CD4-positive, alpha-beta T cell treated with Interleukin-15 for 1 hour (primary cell): ENCODE data around the gene PLA2G4B.

ENCODE experiments used
- DNase-seq: peaks from one replicate; pipeline ENCODE4 v3.0.0-alpha.2; 2020

Gene PLA2G4B

DNA sequence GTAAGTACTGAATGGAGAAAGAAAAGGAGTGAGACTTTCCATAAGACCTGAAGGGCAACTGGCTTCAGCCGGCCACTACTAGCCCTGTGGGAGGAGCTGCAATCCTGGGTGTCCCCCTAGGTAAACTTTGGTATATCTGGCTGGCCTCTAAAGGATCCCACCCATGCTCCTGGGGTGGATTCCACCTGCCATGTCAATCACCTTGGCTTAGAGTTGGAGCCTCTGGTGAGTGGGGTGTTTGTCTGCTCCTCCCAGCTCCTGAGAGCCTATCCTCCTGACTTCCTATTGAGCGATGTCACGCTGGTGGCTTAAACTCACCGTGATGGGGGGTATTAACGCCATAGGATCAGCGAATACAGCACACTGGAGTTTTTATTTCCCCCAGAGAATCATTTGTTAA lies 52.6 kb downstream of the PLA2G4B start:
- DNase-seq: no peak

DNA sequence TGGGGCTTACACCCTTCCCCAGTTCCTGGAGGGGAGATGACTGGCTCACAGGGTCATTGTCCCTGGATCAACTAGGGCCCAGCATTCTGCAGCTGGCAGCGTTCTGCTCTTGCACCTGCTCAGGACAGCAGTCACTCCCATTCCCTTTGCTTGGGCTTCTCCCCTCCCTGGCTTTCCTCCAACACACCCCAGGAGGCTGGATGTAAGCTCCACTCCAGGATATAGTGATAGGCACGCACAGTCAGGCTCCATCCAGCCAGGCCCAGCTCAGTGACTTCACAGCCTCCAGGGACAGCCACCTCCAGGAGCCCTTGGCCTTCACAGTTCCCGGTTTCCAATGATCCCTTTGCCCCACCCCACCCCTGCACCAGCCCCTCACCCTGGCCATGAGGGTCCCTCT lies 53.3 kb downstream of the PLA2G4B start:
- no peak for DNase-seq

DNA sequence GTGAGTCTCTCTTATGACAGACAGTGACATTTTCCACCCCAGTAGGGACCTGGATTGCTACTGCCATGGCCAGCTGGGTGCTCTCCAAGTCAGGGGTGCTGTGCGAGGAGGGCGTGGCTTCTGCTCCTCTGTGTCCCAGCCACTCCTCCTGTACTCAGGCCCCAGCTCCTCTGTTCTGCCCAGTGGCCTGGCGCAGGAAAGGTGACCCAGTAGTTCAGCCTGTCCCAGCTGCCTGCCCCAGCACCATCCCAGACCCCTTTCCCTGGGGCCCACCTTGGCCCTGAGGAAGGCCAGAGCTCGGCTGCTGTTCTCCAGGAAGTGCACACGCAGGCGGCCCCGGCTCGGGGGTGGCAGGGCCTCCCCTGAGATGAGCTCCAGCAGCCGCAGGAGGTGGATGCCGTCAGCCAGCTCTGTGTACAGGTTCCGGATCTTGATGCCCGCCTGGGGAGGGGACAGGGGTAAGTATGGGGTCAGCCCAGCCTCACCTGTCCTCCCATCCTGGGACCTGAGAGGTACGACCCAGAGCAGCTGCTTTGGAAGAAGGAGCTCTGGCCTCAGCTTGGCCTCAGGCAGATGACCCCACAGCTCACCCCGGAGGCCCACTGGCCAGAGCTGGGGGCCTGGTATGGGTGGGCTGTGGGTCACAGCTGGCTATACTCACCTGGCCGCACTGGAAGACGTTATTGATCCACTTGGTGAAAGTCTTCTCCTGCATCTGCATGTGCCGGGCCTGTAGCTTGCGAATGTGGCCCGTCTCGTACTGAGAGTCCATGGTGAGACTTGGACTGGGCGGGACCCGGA lies 54.2 kb downstream of the PLA2G4B start:
- DNase-seq: no peak

DNA sequence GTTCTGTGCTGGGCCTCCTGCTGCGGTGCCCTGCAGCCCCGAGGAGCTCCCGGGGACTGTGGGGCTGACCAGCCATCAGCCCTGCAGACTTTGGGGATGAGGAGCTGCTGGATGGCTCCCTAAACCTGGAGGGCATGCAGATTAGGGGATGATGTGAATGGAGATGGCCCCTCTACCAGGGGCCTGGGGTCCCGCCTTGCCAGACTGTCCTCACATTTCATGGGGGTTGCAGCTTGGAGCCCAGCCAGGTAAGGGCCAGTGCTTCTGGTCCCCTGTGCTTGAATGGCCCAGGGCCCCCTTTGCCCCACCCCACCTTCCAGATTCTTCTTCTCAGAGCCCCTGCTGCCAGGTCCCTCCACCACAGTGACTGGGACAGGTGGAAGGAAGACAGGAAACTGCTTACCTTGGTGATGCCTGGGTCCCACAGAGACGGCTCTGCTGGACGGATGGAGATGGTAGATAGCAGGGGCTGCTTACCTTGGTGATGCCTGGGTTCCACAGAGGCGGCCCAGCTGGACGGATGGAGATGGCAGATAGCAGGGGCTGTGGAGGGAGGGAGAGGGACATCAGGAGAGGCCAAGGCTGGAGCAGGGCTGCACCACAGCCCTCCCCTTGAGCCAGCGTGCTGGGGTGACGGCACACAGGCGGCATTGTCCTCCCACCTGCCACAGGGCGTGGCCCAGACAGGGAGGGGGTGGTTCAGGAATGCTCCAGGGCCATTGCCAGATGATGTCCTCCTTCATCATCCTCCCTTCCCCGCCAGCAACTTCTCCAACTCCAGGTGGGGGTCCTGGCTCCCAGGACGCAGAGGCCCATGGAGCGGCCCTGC lies 55.0 kb downstream of the PLA2G4B start, which contains the start of gene SPTBN5:
SPTBN5 (minus strand) TSS at position 632 of the 829 bp plus-strand sequence; CDS start at position 76, 556 bp downstream.
- no peak for DNase-seq

- DNase-seq: no peak
Observed at GRCh38 chr15:41894251-41894790, 55.7 kb downstream of the PLA2G4B start.

DNA sequence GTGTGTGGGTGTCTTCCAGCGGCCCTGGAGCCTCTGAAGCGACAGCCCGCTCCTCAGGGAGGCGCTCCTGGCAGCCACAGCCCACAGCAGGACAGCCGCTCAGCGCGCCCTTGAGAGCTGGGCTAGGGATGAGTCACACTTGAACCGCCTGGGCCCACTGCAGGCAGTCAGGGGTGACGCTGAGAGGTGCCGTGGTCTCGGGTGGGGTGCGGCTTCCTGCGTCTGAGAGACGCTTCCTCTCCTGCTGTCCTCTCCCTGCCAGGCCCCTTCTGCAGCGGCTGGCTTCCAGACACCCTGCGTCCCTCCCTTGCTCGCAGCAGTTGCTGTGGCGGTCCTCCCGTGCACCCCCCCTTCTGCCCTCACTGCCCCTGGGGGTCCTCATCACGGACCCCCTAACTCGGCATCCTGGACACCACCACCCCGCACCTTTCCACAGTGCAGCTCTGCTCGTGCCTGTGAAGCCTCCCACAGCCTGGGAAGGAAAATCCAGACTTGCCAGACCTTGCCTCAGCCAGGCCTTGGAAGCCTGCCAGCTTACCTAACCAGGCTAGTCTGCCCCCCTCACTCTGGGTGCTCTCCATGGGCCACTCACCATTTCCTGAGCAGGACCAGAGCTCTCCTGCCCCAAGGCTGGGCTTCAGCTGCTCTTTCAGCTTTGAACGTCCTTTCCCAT lies 56.3 kb downstream of the PLA2G4B start:
- DNase-seq: peak; percentile 94

DNA sequence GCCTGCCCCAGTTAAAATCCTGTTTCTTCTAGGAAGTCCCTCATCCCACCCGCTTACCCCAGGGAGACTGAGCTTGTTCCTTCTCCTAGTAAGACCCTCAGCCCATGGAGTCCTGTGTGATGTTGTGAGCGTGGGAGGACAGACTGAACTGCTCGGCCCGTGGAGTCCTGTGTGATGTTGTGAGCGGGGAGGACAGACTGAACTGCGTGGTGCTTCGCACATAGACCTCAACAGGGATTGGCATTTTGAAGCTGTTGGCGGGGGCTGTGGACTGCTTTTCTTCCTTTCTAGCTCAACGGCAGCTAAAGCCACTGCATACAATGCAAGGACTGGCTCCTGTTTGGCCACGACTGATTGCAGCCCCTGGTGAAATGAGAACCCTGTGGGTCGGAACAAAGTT lies 56.8 kb downstream of the PLA2G4B start:
- DNase-seq: no peak

DNA sequence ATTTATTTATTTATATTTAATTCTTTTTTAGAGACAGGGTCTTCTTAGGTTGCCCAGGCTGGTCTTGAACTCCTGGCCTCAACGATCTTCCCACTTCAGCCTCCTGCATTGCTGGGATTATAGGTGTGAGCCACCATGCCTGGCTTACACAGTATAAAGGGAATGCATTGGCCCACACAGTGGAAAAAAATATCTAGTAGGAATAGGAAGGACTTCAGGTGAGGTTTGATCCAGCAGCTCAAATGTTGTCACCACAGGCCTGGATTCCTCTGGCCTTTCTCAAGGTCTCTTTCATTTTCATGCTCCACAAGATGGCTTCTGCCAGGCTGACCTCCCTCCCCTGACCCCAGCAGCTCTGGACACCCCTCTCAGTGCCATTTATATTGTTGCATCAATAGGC lies 57.3 kb downstream of the PLA2G4B start:
- no peak for DNase-seq

DNA sequence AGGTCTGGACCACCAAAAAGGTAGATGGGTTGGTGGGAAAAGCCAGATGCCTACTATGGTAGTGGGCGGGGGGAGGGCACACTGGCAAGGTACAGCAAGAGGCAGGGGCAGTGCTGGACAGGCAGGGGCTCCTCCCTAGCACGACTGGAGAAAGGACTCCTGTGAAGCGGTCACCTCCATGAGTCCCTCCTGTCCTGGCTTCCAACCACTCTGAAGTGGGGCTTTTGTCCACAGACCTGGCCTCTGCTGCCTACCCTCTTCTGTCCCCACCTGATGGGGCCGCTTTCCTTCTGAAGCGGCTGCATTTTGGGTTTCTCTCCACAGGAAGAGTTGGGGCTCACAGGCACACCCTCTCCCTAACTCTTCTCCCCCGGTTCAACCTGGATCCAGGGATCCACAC lies 57.9 kb downstream of the PLA2G4B start:
- DNase-seq: no peak

DNA sequence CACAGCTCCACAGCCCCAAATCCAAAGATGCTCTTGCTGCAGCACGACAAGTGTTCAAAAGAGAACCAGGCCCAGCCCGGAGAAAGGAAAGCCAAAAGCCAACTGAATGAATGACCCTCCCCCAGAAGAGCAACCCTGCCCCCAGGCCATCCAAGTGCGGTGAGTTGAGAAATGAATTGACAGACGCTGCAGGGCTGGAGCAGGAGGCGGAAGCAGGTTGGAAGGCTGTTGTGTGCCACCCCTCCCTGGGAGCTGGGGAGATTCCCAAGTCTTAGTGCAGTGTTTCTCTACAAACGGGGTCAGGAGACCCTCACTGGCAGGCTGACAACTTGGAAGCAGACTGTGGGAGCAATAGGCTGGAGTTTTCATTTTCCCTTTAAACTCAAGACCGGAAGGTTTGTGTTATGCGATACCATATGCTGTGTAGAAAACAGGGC lies 58.7 kb downstream of the PLA2G4B start:
- DNase-seq: no peak
